Loucy (cell line): ENCODE measurements around the gene DEK.

Experiments used
- EZH2phosphoT487 ChIP-seq: fragments of 200-600 bp; IDR thresholded peaks from 2 replicates; pipeline ENCODE4 v1.6.1; 2018; ENCODE audit warnings: antibody characterized with exemption, mild to moderate bottlenecking, moderate library complexity, borderline replicate concordance
- TF ChIP-seq, protein P1 (sequence below): fragments of 200-600 bp; sonication (generic); conservative IDR thresholded peaks from 2 replicates; pipeline ENCODE4 v1.5.1; 2014; ENCODE audit warnings: mild to moderate bottlenecking, antibody characterized with exemption, low read length

- TF ChIP-seq, protein P1, sequence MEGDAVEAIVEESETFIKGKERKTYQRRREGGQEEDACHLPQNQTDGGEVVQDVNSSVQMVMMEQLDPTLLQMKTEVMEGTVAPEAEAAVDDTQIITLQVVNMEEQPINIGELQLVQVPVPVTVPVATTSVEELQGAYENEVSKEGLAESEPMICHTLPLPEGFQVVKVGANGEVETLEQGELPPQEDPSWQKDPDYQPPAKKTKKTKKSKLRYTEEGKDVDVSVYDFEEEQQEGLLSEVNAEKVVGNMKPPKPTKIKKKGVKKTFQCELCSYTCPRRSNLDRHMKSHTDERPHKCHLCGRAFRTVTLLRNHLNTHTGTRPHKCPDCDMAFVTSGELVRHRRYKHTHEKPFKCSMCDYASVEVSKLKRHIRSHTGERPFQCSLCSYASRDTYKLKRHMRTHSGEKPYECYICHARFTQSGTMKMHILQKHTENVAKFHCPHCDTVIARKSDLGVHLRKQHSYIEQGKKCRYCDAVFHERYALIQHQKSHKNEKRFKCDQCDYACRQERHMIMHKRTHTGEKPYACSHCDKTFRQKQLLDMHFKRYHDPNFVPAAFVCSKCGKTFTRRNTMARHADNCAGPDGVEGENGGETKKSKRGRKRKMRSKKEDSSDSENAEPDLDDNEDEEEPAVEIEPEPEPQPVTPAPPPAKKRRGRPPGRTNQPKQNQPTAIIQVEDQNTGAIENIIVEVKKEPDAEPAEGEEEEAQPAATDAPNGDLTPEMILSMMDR = no peak
- TF ChIP-seq EZH2phosphoT487 = no peak
Measured at GRCh38 chr6:18269717-18270116, 5.4 kb upstream of the DEK start.
